ENCODE data around the gene NACC2. TPM values are rescaled to one million over a fixed set of nuclear protein-coding genes. Genes with fewer than 3 reads are reported as not detected.

NACC2 gene
- total and polyA plus RNA-seq, 10 donors, result 2.1 to 34.9 (median 23.7) TPM

DNA sequence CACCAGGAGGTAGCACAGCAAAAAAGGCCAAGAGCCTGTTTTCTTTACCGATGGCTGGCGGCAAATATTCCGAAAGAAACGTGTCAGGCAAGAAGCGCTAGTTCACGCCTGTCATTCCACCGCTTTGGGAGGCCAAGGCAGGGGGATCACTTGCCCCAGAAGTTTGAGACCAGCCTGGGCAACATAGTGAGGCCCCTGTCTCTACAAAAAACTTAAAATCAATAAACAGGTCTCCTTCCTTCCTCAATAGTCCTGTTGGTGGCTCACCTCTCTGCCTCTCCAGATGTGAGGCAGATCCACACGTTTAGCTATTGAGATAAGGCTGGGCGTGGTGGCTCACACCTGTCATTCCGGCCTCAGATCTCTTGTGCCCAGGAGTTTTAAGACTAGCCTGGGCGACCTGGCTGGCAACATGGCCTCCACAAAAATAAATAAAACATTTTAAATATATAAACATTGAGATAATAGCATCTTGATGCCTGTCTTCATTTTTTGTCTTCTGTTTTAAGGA, 24.8 kb upstream of the NACC2 start:
- Histone ChIP-seq H3K27me3 (replicated peaks in 1 of 7) (peaks cover 0 to 5% (median 0%) of the 10 kb centered on the region in 7 donors), H3K4me1 (peaks cover 22 to 64% (median 46%) of the 10 kb centered on the region in 6 donors), H3K36me3 (peaks cover 0 to 20% (median 19%) of the 10 kb centered on the region in 6 donors), H3K9me3 (no peaks in the 10 kb centered on the region), H3K27ac (peak overlapping the region; percentile 89 to 98 (median 95)), H3K4me3 (peak overlapping the region in 7 of 8 donors; percentile 62 to 97 (median 93))
- WGBS, 5 donors, result 75 to 81% (median 77%) methylated on average over 11 of the region's 11 CpGs
- intact Hi-C loops (cut with DNase I; ENCODE audit: low total_unique reads), result loop anchor here (5.0 to 10.0 kb wide), 2 partner anchors 33 to 515 kb away; no protein-coding TSS in a partner anchor
- DNase-seq, result no peak
- no peak for TF ChIP-seq POLR2A (IDR thresholded peaks at IDR 0.05)
- TF ChIP-seq, protein P1, sequence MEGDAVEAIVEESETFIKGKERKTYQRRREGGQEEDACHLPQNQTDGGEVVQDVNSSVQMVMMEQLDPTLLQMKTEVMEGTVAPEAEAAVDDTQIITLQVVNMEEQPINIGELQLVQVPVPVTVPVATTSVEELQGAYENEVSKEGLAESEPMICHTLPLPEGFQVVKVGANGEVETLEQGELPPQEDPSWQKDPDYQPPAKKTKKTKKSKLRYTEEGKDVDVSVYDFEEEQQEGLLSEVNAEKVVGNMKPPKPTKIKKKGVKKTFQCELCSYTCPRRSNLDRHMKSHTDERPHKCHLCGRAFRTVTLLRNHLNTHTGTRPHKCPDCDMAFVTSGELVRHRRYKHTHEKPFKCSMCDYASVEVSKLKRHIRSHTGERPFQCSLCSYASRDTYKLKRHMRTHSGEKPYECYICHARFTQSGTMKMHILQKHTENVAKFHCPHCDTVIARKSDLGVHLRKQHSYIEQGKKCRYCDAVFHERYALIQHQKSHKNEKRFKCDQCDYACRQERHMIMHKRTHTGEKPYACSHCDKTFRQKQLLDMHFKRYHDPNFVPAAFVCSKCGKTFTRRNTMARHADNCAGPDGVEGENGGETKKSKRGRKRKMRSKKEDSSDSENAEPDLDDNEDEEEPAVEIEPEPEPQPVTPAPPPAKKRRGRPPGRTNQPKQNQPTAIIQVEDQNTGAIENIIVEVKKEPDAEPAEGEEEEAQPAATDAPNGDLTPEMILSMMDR (IDR thresholded peaks at IDR 0.05 in 8 of 11, conservative IDR thresholded peaks at IDR 0.05 in 3 of 11), result no peak
- TF ChIP-seq POLR2AphosphoS5 (IDR thresholded peaks at IDR 0.05), result no peak

DNA sequence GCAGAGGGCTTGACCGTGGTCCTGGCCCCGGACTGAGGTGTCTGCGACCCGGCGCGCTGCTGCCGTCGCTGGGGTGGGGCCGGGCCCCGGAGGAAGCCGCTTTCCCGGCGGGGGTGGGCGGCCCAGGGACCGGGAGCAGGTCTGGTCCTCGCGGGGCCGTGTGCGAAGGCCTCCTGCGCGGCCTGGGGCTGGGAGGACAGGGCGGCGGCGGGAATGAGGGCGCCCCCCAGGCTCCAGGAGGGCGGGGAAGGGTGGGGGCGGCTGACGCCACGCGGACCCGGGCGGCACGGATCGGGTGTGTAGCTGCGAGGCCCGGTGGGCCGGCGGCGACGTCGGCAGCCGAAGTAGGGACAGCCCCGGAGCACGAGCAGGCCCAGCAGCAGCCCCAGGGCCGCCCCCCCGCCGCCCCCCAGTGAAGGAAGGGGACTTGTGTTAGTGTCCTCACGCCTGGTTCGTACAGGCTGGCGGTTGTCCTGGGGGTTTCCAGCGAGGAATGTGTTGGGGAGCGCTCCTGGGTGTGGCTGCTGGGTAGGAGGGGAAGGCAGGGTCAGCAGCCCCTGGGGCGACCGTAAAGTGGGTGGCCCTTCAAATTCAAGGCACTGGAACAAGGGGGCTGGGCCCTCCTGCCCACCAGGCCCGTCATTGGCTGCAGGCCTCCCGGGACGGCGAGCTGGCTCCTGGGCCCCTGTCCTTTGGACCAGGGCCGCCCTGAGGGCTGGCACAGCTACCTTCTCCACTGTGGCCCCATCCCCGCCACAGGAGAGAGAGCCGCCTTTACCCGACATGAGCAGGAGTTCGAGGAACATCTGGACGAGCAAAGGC, 24.2 kb upstream of the NACC2 start:
- Histone ChIP-seq H3K9me3 (no peaks in the 10 kb centered on the region), H3K36me3 (peaks cover 0 to 26% (median 24%) of the 10 kb centered on the region in 6 donors), H3K4me3 (peak overlapping the region; percentile 62 to 97 (median 92)), H3K4me1 (peaks cover 22 to 64% (median 46%) of the 10 kb centered on the region in 6 donors), H3K27ac (peak overlapping the region; percentile 89 to 98 (median 95)), H3K27me3 (replicated peaks in 1 of 7) (no peaks in the 10 kb centered on the region)
- intact Hi-C loops (cut with DNase I; ENCODE audit: low total_unique reads), result no loop called here
- DNase-seq, result no peak
- 3 to 8% (median 4%) methylated on average over 14 to 64 of the region's 64 CpGs for WGBS, 5 donors
- peak in 2 of 3 donors; percentile 51 to 73 for TF ChIP-seq POLR2A (IDR thresholded peaks at IDR 0.05)
- TF ChIP-seq POLR2AphosphoS5 (IDR thresholded peaks at IDR 0.05), result no peak
- TF ChIP-seq, protein P1 (IDR thresholded peaks at IDR 0.05 in 8 of 11, conservative IDR thresholded peaks at IDR 0.05 in 3 of 11), result peak in 1 of 11 experiments; percentile 26

DNA sequence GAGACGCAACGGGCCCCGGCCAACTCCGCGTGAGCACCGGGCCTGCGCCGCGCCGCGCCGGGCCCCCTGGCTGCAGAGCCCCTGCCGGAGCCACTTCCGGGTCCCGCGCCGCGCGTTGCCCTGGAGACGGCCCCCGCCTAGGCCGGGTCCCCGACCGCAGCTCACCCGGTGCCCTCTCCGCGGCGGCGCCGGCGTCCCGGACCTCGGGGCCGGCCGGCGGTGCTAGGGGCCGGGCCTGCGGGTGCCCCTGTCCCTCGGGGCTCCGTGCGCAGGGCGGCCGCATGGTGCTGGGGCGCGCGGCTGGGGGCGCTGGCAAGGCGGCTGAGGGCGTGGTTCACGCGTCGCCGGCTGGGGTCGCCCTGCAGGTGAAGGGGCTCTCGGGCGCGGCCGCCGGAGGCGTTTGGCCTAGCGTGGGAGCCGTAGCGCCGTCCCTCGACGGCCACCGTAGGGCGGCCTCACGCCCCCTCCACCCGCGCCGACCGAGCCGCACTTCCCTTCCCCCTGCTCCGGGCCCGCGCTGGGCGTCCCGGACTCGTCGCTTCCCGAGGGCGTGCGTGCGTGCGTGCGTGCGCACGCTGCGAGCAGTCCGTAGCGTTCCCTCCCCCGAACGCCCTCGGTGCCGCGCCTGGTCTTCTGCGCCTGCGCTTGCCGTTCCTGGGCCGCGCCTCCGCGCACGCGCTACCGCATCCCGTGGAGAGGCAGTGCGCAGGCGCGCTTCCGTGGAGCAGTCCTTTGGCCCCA, 23.4 kb upstream of the NACC2 start, which contains the start of gene TMEM250:
Gene TMEM250 (minus strand): TSS at position 556 of the 741 bp plus-strand sequence. CDS start 1,975 bp downstream, outside the sequence.
- Histone ChIP-seq H3K27ac (peak within 1 kb of the TSS; percentile 89 to 98 (median 95)), H3K4me3 (peak within 1 kb of the TSS; percentile 62 to 97 (median 92)), H3K36me3 (peaks cover 0 to 32% (median 24%) of the 10 kb centered on the region in 6 donors), H3K9me3 (no peaks in the 10 kb centered on the region), H3K27me3 (replicated peaks in 1 of 7) (no peaks in the 10 kb centered on the region), H3K4me1 (peaks cover 22 to 71% (median 47%) of the 10 kb centered on the region in 6 donors)
- WGBS, 5 donors, result 0 to 1% (median 0%) methylated on average over 27 to 112 of the region's 112 CpGs
- intact Hi-C loops (cut with DNase I; ENCODE audit: low total_unique reads), result no loop called here
- DNase-seq, result peak; percentile 99
- TF ChIP-seq, protein P1 (IDR thresholded peaks at IDR 0.05 in 8 of 11, conservative IDR thresholded peaks at IDR 0.05 in 3 of 11), result peak in 7 of 11 experiments; percentile 3 to 50 (median 38)
- TF ChIP-seq POLR2AphosphoS5 (IDR thresholded peaks at IDR 0.05) (peak; percentile 95 to 96 (median 95)), POLR2A (IDR thresholded peaks at IDR 0.05) (peak in 1 of 3 donors; percentile 50)
